A673 (cell line): ENCODE data around the gene IL20. TPM values are rescaled to one million over a fixed set of nuclear protein-coding genes. Genes with fewer than 3 reads are reported as not detected.

Source experiments
- BruUV-seq: library from RNA; stranded (reverse); fragments of 400-500 nt; replicated peaks from 2 replicates; lab custom pipeline; 2021; lab: Mats Ljungman, UMichigan
- CTCF ChIA-PET: fragments of 300-600 bp; sonication (Branson Sonifier 250); formaldehyde crosslinking; loops from one replicate; lab custom pipeline; 2022; ENCODE audit warnings: antibody characterized with exemption; lab: Charles Lee
- POLR2A ChIA-PET: fragments of 300-600 bp; sonication (Branson Sonifier 250); formaldehyde crosslinking; loops from one replicate; lab custom pipeline; 2022; ENCODE audit warnings: antibody characterized with exemption; ENCODE audit not compliant: low non-redundant PET; lab: Charles Lee
- DNase-seq: peaks from one replicate; pipeline ENCODE4 v3.0.0-alpha.2; 2015; ENCODE audit warnings: low spot score
- H3K27ac ChIP-seq: fragments of 200-600 bp; sonication (generic); 2 replicates; pipeline ENCODE4 v1.5.1; 2016; ENCODE audit warnings: mixed run types, low read depth, mild to moderate bottlenecking, mixed read lengths, antibody characterized with exemption, low read length; ENCODE audit not compliant: poor library complexity, severe bottlenecking
- H3K27me3 ChIP-seq: fragments of 200-600 bp; sonication (generic); replicated peaks from 2 replicates; pipeline ENCODE4 v1.6.1; 2017; ENCODE audit warnings: mixed run types, low read depth, mild to moderate bottlenecking, mixed read lengths, antibody characterized with exemption, low read length; ENCODE audit not compliant: insufficient read depth, poor library complexity
- H3K36me3 ChIP-seq: fragments of 200-600 bp; sonication (generic); 2 replicates; pipeline ENCODE4 v1.6.1; 2016; ENCODE audit warnings: mixed run types, mild to moderate bottlenecking, mixed read lengths, antibody characterized with exemption, low read length; ENCODE audit not compliant: insufficient read depth, poor library complexity, severe bottlenecking
- H3K4me1 ChIP-seq: fragments of 200-600 bp; sonication (generic); 2 replicates; pipeline ENCODE4 v1.6.1; 2017; ENCODE audit warnings: mixed run types, mild to moderate bottlenecking, mixed read lengths, antibody characterized with exemption, low read length; ENCODE audit not compliant: insufficient read depth, poor library complexity, severe bottlenecking
- H3K4me3 ChIP-seq: fragments of 200-600 bp; sonication (generic); 2 replicates; pipeline ENCODE4 v1.5.1; 2016; ENCODE audit warnings: low read depth, mixed run types, mild to moderate bottlenecking, mixed read lengths, low read length; ENCODE audit not compliant: poor library complexity, severe bottlenecking
- H3K9me3 ChIP-seq: fragments of 200-600 bp; sonication (generic); 2 replicates; pipeline ENCODE4 v1.6.1; 2016; ENCODE audit warnings: mixed run types, low read depth, mild to moderate bottlenecking, mixed read lengths, antibody characterized with exemption, low read length; ENCODE audit not compliant: poor library complexity, severe bottlenecking
- CTCF ChIP-seq: fragments of 300-800, 200-600 bp; sonication (generic); conservative IDR thresholded peaks from 2 replicates; pipeline ENCODE4 v1.5.1; 2017; ENCODE audit warnings: low read depth, mild to moderate bottlenecking, antibody characterized with exemption, low read length, moderate library complexity, mixed read lengths
- EZH2 ChIP-seq: fragments of 200-600 bp; sonication (generic); IDR thresholded peaks from 2 replicates; pipeline ENCODE4 v1.6.1; 2017; ENCODE audit warnings: borderline replicate concordance, low read depth, mild to moderate bottlenecking, mixed read lengths, antibody characterized with exemption, low read length; ENCODE audit not compliant: poor library complexity, severe bottlenecking
- intact Hi-C: fragments of 100-400 bp; cut with micrococcal nuclease; formaldehyde crosslinking; loops from one replicate; pipeline ENCODE4 v1.10.0; 2022; ENCODE audit not compliant: unreplicated experiment
- total RNA-seq: library from RNA; stranded (reverse); gene quantifications from 2 replicates; pipeline ENCODE4 v1.2.3, GENCODE V29; 2021

The IL20 gene
- total RNA-seq, 1 experiment from 2014 or later, result not detected

GRCh38 chr1:206867239-206867638, 1.8 kb downstream of the IL20 start:
- peaks cover 27% of the 10 kb centered on the region for H3K27me3 ChIP-seq
- H3K4me3 ChIP-seq, result no peak overlapping the region
- intact Hi-C loops, result no loop called here
- no TSS peak for BruUV-seq
- H3K27ac ChIP-seq, result no peak overlapping the region
- ChIA-PET POLR2A (no interaction called here), CTCF (interaction anchor here (0.6 kb wide), 1 partner anchor 68 kb away, joined by 3 read pairs; no protein-coding TSS in a partner anchor)
- DNase-seq, result no peak
- no peaks in the 10 kb centered on the region for H3K9me3 ChIP-seq
- no peaks in the 10 kb centered on the region for H3K4me1 ChIP-seq
- no peaks in the 10 kb centered on the region for H3K36me3 ChIP-seq
- no peak for TF ChIP-seq EZH2
- no peak for TF ChIP-seq CTCF

GRCh38 chr1:206867716-206868115, 2.3 kb downstream of the IL20 start:
- CTCF ChIA-PET, result no interaction called here
- H3K9me3 ChIP-seq, result no peaks in the 10 kb centered on the region
- POLR2A ChIA-PET, result no interaction called here
- no TSS peak for BruUV-seq
- intact Hi-C loops, result no loop called here
- H3K4me1 ChIP-seq, result no peaks in the 10 kb centered on the region
- peaks cover 22% of the 10 kb centered on the region for H3K27me3 ChIP-seq
- H3K4me3 ChIP-seq, result no peak overlapping the region
- TF ChIP-seq EZH2 (no peak), CTCF (no peak)
- H3K27ac ChIP-seq, result no peak overlapping the region
- DNase-seq, result no peak
- H3K36me3 ChIP-seq, result no peaks in the 10 kb centered on the region

DNA sequence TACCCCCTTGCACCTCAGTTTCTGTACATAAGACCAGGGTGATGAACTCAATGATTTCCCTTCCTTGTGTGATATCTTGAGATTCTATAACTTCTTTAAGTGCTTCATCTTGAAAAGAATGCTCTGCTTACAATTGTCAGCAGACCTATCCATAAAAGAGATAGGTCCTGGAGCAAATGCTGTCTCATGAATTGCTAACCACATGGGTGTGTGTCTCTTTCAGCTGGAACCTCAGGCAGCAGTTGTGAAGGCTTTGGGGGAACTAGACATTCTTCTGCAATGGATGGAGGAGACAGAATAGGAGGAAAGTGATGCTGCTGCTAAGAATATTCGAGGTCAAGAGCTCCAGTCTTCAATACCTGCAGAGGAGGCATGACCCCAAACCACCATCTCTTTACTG, 2.8 kb downstream of the IL20 start:
- intact Hi-C loops, result no loop called here
- no peak overlapping the region for H3K4me3 ChIP-seq
- no TSS peak for BruUV-seq
- H3K36me3 ChIP-seq, result no peaks in the 10 kb centered on the region
- no peak for TF ChIP-seq EZH2
- no peak for TF ChIP-seq CTCF
- no peak for DNase-seq
- POLR2A ChIA-PET, result no interaction called here
- no peak overlapping the region for H3K27ac ChIP-seq
- CTCF ChIA-PET, result no interaction called here
- peaks cover 20% of the 10 kb centered on the region for H3K27me3 ChIP-seq
- no peaks in the 10 kb centered on the region for H3K4me1 ChIP-seq
- no peaks in the 10 kb centered on the region for H3K9me3 ChIP-seq
